Measurements from ENCODE around the gene AMIGO2.
A peak's percentile ranks its signal among the peaks of the same experiment; 100 is the strongest.

AMIGO2 gene

DNA sequence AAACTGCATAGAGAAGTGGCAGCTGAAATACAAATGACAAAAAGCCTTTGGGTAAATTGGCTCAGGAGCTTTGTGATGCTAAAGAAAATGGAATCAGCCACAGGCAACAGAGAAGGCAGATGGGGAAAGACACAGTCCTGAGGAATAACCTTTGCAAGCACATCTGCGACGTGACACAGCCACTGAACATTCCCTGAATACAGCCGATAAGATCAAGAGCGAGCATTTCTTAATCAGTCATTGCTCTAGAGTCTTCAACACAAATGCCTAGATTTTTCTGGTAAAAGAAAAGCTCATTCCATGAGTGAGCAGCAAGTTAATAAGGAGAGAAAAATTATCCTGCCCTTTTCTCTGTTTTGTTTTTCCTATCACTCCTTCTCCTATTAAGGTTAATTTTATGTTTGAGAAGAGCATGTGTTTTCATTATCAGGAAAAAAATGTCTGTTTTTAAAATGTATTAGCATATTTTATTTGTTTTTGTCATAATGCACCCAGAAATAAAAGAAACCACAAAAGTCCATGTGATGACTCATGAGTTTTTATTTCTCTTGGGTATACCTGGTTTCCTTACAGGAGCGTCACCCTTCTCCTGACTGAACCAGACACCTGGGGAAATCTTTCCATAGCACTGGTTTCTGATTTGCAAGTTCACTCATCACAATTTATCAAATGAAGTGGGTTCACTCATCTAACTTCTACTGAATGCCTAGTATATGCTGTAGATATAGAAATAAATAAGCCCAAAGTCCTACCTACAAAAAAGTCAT, 45.8 kb downstream of the AMIGO2 start:
- DNase-seq (ENCODE audit: low read depth in 2 of 2) = no peak

DNA sequence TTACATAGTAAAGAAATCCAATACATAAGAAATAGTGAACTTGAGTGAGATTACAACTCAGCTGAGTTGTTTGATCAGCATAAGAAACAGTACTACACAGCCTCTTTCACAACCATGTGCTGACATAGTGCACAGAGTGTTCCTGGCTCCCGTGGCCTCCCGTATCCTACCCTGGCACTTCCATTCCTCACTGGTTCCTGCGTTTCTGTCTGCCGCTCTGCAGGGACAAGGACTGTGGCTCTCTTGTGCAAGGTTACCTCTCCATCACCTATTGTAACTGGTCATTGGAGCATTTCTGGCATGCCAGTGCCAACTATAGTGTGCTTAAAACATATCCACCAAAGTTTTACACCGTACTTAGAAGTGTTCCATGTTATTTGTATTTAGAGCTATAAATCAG, 46.7 kb downstream of the AMIGO2 start:
- no peak for DNase-seq (ENCODE audit: low read depth in 2 of 2)

DNA sequence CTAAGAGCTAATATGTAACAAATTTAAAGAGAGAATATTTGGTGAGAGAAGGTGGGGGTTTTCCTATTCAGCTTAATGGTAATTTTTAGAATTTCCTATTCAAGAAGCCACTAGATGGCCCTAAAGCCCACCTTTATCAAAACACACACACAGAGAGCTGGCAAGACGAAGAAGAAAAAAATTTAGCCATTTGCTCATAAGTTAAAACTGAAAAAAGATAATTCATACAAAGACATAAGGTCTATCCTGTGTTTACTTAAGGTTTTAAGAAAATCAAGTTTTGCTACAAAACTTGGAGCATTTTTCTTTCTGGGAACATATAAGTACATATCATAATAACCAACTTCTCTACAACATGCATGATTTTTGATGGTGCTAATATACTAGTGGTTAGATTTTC, 47.1 kb downstream of the AMIGO2 start:
- peak in 1 of 2 donors; percentile 7 for DNase-seq (ENCODE audit: low read depth in 2 of 2)

DNA sequence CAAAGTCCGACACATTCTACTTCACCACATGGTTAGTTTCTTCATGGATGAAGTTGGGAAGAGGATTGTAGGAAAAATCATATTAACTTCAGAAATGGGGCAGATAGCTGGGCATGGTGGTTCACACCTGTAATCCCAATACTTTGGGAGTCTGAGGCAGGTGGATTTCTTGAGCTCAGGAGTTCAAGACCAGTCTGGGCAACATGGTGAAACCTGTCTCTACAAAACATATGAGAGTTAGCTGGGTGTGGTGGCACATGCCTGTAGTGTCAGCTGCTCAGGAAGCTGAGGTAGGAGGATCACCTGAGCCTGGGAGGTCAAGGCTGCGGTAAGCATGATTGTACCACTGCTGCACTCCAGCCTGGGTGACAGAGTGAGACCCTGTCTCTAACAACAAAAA, 49.9 kb downstream of the AMIGO2 start:
- DNase-seq (ENCODE audit: low read depth in 2 of 2) = no peak

DNA sequence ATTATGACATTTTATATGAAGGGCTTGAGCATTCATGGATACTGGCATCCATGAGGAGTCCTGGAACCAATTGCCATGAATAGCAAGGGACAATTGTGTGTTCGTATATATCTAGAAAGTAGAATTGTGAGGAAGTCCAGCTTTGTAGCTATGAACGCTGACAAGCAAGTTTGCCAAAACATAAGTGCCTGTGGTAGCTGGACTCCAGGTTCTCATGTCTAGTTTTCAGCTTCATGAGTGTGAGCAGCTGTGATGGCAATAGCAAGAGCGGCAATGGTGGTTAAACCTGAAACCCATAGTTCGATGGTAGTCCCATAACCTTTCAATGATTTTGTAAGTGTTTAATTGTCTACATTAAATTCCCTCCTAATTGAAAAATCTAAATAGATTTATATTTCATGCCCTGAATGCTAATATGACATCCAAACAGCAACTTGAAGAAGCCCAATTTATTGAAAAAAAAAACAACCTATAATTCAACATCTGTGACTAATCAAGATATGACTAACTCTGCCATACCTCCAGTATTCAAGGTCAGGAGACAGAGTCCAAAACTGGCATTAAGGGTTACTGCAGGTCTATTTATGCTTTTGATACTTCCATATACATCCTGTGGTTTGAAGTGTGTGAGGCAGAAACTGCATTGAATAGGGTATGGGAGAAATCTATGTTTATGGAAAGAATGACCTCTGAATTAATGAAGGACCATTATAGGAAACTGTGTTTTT, 50.6 kb downstream of the AMIGO2 start:
- DNase-seq (ENCODE audit: low read depth in 2 of 2) = no peak

DNA sequence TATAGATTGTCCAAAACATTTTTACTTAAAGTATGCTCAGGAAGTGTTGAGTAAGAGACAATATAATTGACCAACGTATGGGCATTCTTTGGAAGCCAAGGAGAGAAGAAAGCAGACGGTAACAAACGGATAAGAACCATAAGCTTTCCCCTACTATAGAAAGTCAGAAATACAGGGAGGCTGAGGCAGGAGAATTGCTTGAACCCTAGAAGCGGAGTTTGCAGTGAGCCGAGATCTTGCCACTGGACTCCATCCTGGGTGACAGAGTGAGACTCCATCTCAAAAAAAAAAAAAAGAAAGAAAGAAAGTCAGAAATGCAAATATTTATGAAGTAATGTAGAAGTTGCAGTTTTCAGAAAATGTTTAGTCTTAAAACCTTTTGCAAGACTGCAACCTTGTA, 51.6 kb downstream of the AMIGO2 start:
- DNase-seq (ENCODE audit: low read depth in 2 of 2) = no peak
